ENCODE results near the gene GP1BB.

GRCh38 chr22:19678949-19679521 is 44.3 kb upstream of the GP1BB start:
- TF ChIP-seq EP300 (conservative IDR thresholded peaks at IDR 0.05; ENCODE audit: poor library complexity, severe bottlenecking) (no peak), CTCF (IDR thresholded peaks at IDR 0.05; ENCODE audit: poor library complexity, severe bottlenecking) (no peak)
